Stimulated activated naive CD4-positive, alpha-beta T cell treated with Interleukin-2 at 50 U/mL for 16 hours (primary cell): ENCODE measurements around the gene REEP1.
A peak's percentile ranks its signal among the peaks of the same experiment; 100 is the strongest.
"Not testable (repeated sequence)": the region's sequence is repeated elsewhere in the genome, so short reads cannot be mapped to it uniquely, and the experiment has no call there.

Experiments used
- DNase-seq: peaks from one replicate; lab custom pipeline; 2025; lab: John Stamatoyannopoulos, UW

REEP1 gene

GRCh38 chr2:86224645-86225355 lies 112.6 kb downstream of the REEP1 start:
- no peak for DNase-seq

GRCh38 chr2:86223927-86224560 lies 113.4 kb downstream of the REEP1 start:
- DNase-seq: no peak

GRCh38 chr2:86223140-86223926 lies 114.1 kb downstream of the REEP1 start:
- DNase-seq: no peak

GRCh38 chr2:86221066-86221684 lies 116.3 kb downstream of the REEP1 start:
- DNase-seq: peak; percentile 18

- no peak for DNase-seq
These were observed 117.5 kb downstream of the REEP1 start for GRCh38 chr2:86219896-86220295.

GRCh38 chr2:86218124-86218523 lies 119.3 kb downstream of the REEP1 start:
- no peak for DNase-seq

- no peak for DNase-seq
These were observed 120.6 kb downstream of the REEP1 start for GRCh38 chr2:86216575-86217555.

GRCh38 chr2:86214503-86214832 lies 123.0 kb downstream of the REEP1 start:
- no peak for DNase-seq

- DNase-seq: no peak
These were observed 123.5 kb downstream of the REEP1 start for GRCh38 chr2:86213699-86214502.

- DNase-seq: no peak
These were observed 124.4 kb downstream of the REEP1 start for GRCh38 chr2:86213056-86213455.

GRCh38 chr2:86211796-86212188 lies 125.6 kb downstream of the REEP1 start:
- DNase-seq: no peak

- DNase-seq: no peak
These were observed 126.2 kb downstream of the REEP1 start for GRCh38 chr2:86211033-86211795.

GRCh38 chr2:86204458-86204857 lies 133.0 kb downstream of the REEP1 start:
- no peak for DNase-seq

GRCh38 chr2:86203614-86204013 lies 133.8 kb downstream of the REEP1 start:
- DNase-seq: no peak

GRCh38 chr2:86202702-86203101 lies 134.7 kb downstream of the REEP1 start:
- no peak for DNase-seq

- no peak for DNase-seq
These were observed 135.1 kb downstream of the REEP1 start for GRCh38 chr2:86202336-86202692.

- no peak for DNase-seq
These were observed 135.6 kb downstream of the REEP1 start for GRCh38 chr2:86201671-86202335.

- not testable (repeated sequence) for DNase-seq
These were observed 136.9 kb downstream of the REEP1 start for GRCh38 chr2:86200564-86200963.

- no peak for DNase-seq
These were observed 137.6 kb downstream of the REEP1 start for GRCh38 chr2:86199834-86200177.
